Measurements from ENCODE around the gene NOTCH2.

The NOTCH2 gene

DNA sequence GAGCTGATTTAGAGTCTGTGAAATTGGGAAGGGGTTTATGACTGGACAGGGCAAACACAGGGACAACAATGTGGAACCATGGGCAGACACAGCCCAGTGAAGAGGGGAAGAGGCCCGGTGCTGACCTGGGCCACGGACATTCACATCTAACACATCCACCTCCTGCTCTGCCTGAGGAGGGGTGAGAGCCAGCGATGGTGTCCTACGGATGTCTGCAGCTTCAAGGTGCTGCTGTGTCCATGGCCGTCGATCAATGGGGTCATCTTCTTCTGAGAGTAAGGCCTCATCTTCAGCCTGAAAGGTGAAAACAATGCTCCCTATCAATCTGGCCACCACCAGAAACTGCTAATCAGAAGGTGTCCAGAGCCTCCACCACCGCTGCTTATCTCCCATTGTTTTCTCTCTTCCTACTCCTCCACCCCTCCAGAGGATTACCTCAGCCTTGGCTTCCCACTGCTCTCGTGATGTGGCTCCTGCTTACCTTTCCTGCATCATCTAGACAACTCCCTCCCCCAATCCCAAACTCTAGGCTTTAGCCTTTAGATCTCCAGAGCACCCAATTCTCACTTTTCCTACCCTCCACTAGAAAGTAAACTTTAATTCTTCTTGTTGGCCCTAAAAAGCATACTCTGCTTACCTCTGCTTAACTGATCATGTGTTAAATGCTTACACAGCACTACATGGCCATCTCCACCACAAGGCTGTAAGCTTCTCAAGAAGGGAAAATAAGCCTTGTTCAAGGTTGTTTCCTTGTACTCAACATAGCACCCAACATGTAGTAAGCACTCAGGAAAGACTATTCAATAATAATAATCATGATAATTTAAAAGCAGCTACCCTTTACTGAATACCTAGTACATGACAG, 149.1 kb downstream of the NOTCH2 start:
- no peak overlapping the region for H3K4me3 ChIP-seq (replicated peaks; ENCODE audit: low read depth, low read length)
- no peak for TF ChIP-seq CTCF (IDR thresholded peaks at IDR 0.05; ENCODE audit: low read length, missing control alignments)
- no peak for DNase-seq (ENCODE audit: low read depth)

DNA sequence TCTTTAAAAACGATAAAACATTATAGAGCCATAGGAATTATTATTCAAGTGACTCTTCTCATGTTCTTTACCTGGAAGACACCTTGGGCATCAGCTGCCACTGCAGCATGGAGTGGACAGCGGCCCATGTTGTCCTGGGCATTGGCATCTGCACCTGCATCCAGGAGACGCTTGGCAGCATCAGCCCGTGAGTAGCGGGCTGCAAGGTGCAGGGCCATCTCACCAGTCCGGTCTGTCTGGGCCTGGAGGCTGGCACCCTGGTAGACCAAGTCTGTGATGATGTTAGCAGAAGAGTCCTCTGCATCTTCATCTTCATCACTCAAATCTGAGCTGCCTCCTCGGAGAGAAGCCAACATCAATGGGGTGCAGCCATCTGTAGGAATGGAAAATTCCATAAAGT, 150.2 kb downstream of the NOTCH2 start:
- H3K4me3 ChIP-seq (replicated peaks; ENCODE audit: low read depth, low read length) = no peak overlapping the region
- DNase-seq (ENCODE audit: low read depth) = no peak
- no peak for TF ChIP-seq CTCF (IDR thresholded peaks at IDR 0.05; ENCODE audit: low read length, missing control alignments)

DNA sequence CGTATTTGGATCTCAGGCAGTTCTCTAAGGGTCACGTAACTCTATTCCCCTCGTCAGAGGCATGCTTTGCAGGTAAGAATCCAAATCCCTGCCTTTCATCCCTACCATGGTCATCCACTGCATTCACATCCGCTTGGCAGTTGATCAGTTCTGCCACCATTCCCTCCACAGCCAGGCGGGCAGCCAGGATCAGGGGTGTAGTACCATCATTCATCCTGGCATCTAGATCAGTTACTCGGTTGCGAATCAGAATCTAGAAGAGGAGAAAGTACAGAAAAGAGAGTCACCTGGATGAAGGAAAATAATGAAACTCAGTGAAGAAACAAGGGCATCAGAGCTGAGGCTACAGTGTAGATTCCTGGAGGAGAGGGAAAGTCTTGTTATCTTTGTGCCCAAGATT, 151.2 kb downstream of the NOTCH2 start:
- no peak for DNase-seq (ENCODE audit: low read depth)
- TF ChIP-seq CTCF (IDR thresholded peaks at IDR 0.05; ENCODE audit: low read length, missing control alignments) = no peak
- H3K4me3 ChIP-seq (replicated peaks; ENCODE audit: low read depth, low read length) = no peak overlapping the region

DNA sequence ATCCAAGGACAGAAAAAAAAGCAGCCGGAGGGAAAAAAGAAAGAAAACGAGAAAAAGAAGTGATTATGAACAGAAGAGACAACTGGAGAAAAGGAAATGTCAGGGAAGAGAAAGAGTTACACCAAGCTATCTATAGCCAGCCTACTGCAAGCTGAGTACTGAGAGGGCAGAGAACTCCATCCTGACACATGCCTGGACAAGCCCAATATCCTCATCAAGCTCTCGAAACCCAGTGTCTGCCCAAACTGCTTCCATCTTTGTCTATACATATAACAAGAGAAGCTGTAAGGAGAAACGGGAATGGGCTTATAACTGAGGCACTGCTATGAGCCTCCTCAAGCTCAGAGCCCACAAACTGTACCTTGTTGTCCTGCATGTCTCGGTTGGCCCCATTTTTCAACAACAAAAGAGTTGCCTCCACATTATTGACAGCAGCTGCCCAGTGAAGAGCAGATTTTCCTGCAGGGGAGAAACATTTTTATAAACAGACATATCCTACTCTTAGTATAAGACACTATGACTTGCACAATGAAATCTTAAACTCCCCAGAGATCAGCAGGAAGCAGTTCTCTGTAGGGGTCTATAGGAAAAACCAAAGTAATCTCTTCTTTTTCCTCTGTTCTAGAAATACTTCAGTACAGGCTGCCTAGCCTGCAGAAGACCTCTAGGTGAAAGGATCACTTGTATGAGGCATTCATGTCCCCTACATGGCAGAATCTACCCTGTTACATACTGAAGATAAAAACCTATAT, 152.0 kb downstream of the NOTCH2 start:
- no peak for DNase-seq (ENCODE audit: low read depth)
- no peak for TF ChIP-seq CTCF (IDR thresholded peaks at IDR 0.05; ENCODE audit: low read length, missing control alignments)
- no peak overlapping the region for H3K4me3 ChIP-seq (replicated peaks; ENCODE audit: low read depth, low read length)

DNA sequence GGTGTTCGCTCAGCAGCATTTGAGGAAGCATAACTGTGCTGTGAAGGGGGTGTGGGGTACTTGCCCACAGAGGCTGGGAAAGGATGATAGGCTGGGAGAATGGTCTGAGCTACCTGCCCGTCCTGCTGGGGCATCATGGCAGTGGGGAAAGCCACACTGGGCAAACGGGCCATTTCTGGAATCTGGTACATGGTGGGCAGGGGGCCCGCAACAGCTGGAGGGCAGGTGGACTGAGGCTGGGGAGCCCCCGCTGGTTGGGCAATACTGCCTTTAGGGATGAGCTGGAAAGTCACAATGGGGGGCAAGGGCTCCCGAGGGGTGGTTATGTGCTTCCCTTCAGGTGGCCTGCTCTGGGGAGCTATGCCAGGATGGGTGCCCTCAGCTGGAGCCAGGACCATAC, 153.9 kb downstream of the NOTCH2 start:
- H3K4me3 ChIP-seq (replicated peaks; ENCODE audit: low read depth, low read length) = no peak overlapping the region
- DNase-seq (ENCODE audit: low read depth) = no peak
- TF ChIP-seq CTCF (IDR thresholded peaks at IDR 0.05; ENCODE audit: low read length, missing control alignments) = no peak

GRCh38 chr1:119914071-119914470, 155.4 kb downstream of the NOTCH2 start:
- TF ChIP-seq CTCF (IDR thresholded peaks at IDR 0.05; ENCODE audit: low read length, missing control alignments) = no peak
- H3K4me3 ChIP-seq (replicated peaks; ENCODE audit: low read depth, low read length) = no peak overlapping the region
- no peak for DNase-seq (ENCODE audit: low read depth)
